GM21515 (cell line): ENCODE results near the gene P2RY11.

Experiments used
- ATAC-seq: cut with Tn5 transposase; IDR thresholded peaks from one replicate; pipeline ENCODE4 v1.9.1; 2021; ENCODE audit not compliant: unreplicated experiment

Gene P2RY11, protein sequence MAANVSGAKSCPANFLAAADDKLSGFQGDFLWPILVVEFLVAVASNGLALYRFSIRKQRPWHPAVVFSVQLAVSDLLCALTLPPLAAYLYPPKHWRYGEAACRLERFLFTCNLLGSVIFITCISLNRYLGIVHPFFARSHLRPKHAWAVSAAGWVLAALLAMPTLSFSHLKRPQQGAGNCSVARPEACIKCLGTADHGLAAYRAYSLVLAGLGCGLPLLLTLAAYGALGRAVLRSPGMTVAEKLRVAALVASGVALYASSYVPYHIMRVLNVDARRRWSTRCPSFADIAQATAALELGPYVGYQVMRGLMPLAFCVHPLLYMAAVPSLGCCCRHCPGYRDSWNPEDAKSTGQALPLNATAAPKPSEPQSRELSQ

DNA sequence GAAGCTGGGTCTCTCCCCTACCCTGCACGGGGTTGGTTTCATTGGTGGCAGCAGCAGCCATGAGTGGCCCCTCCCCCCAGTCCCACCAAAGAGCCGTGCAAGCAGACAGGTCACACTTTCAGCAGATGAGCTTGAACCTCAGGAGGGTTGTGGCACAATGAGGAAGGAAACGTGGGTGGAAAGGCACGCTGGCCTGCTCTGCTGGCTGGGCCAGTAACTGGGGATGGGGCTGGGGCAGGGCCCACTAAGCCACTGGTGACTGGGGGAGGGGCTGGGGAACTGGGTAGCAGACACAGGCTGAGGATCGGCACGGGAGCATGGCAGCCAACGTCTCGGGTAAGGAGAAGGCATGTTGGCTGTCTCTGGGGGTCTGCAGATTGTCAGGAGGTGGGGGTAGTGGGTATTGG, at the start of gene P2RY11:
P2RY11 (plus strand) TSS at position 289 of the 407 bp plus-strand sequence; CDS start at position 318, 29 bp downstream.
- no peak for ATAC-seq

GRCh38 chr19:10061717-10062310, 49.7 kb upstream of the P2RY11 start:
- no peak for ATAC-seq

DNA sequence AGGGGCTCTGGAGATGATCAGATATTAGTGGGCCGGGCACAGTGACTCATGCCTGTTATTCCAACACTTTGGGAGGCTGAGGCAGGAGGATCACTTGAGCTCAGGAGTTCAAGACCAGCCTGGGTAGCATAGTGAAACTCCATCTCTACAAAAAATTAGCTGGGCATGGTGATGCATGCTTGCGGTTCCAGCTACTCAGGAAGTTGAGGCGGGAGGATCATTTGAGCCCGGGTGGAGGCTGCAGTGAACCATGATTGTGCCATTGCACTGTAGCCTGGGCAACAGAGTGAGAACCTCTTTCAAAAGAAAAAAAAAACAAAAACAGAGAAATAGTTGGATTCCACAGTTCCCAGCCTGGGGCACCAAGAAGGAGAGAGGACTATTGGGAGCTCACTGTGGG, 43.3 kb upstream of the P2RY11 start:
- no peak for ATAC-seq

GRCh38 chr19:10069046-10069445, 42.4 kb upstream of the P2RY11 start:
- no peak for ATAC-seq

DNA sequence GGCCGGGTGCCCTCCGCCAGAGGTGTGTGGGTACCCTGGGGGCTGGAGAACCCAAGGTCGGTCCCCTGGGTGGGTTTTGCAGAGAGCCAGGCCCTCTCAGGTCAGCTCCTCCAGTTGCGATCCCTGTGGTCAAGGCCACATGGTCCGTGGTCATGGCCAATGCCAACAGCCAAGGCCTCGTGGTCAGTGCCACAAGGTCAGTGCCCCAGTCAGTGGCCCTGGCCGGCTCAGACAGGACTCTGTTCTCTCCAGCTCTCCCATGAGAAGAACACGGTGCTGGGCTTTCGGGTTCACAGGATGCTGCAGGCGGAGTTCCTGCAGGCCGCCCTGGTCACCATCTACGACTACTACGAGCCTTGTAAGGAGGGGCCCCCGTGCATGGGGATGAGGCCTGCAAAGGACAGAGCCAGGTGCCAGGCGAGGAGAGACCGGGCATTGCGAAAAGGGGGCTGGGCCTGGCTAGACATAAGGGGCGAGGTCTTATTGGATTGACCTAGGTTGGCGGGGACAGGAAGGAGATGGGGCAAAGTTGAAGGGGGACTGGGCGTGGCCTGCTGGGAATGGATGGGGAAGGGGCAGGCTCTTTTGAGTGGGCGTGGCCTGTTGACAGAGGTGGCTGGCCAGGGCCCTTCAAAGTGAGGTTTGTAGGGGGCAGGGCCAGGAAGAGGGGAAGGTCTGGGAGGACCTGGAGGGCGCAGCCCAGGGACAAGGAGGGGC, 40.6 kb upstream of the P2RY11 start:
- ATAC-seq: no peak

DNA sequence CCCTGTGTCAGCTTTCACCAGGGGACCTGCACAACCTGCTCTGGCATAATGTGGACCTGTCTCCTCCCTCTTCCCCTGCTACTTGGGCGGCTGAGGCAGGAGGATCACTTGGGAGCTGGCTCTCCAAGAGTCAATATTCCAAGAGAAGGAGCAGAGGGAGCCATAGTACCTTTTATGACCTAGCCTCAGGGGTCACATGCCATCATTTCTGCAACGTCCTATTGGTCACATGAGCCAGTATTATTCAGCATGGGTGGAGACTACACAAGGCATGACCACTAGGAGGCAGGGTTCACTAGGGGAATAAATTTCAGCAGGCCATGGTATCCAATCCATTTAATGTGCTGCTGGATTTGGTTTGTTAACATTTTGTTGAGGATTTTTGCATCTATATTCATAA, 37.3 kb upstream of the P2RY11 start:
- no peak for ATAC-seq

GRCh38 chr19:10076535-10076934, 35.0 kb upstream of the P2RY11 start:
- ATAC-seq: no peak

DNA sequence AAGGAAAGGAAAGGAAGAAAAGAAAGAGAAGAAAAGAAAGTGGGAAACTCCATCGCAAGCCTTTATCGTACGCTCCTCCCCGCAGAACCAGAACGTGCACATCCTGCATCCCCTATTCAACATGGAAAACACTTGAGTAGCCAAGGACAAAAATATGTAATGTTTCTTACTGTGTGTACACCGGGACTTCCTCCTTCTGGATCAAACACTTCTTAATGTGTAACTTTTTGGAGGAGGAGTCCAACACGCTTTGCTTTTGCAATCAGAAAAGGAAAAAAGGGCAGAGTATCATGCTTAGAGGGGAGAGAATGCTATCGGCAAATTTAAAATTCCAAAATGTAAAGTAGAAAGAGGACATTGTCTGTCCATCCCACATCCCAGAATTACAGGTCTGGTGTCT, 33.2 kb upstream of the P2RY11 start:
- no peak for ATAC-seq

DNA sequence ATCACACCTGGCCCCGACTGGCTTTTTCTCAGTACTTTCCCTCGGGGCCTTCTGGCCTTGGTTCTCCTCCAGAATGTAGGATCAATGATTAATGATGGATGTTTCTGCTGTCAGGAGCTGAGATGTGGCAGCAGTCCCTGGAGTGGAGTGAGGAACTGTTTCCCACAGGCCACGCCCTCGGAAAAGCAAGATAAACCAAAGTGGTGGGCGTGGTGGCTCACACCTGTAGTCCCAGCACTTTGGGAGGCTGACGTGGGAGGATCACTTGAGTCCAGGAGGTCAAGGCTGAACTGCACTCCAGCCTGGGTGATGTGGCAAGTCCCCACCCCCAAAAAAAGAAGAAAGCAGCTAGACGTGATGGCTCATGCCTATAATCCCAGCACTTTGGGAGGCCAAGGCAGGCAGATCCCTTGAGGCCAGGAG, 32.5 kb upstream of the P2RY11 start:
- no peak for ATAC-seq

GRCh38 chr19:10083911-10084310, 27.6 kb upstream of the P2RY11 start:
- no peak for ATAC-seq

- no peak for ATAC-seq
Measured at GRCh38 chr19:10084803-10085202, 26.7 kb upstream of the P2RY11 start.

DNA sequence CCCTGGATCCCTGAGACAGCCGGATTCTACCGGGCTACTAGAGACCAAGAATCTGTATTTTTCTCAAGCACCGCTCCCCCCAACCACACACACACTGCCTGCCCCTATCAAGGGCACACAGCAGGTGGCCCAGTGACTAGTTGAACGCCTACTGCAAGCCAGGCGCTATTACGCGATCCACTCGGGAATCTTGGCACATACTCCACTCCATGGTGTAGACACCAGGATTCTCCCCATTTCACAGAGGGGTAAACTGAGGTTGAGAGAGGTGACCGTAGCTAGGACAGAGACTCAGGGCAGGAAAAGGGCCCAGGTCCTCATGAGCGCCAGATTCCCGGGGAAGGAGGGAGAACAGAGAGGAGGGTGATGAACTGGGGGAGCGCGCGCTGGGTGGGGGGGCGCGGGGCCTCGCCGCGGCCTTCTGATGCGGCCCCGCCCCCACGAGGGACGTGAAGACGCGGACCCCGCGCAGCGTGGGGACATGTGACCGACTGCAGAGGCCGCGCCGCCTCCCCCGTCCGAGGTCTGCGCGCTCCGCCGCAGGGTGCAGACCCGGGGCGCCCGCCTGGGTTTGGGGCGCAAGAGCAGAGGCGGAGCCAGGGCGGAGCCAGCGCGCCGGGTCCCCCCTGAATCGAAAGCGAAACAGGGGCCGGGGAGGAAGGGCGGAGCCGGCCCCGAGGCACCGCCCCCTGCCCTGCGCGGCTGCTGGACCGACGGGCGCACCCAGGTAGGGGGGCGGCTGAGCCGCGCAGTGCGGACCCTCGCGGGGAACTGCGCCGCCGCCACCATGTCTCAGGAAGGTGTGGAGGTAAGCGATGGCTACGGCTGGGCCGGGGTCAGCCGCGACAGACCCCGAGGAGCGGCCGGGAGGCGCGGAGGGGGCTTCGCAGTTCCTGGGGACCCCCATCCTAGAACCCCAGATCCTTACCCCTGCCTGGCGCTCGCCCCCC, 25.6 kb upstream of the P2RY11 start, which contains the start of gene SHFL:
SHFL (plus strand) TSS at position 677 of the 950 bp plus-strand sequence; CDS start at position 788, 111 bp downstream.
- peak; percentile 78 for ATAC-seq

GRCh38 chr19:10086591-10087192, 24.8 kb upstream of the P2RY11 start:
- ATAC-seq: no peak

DNA sequence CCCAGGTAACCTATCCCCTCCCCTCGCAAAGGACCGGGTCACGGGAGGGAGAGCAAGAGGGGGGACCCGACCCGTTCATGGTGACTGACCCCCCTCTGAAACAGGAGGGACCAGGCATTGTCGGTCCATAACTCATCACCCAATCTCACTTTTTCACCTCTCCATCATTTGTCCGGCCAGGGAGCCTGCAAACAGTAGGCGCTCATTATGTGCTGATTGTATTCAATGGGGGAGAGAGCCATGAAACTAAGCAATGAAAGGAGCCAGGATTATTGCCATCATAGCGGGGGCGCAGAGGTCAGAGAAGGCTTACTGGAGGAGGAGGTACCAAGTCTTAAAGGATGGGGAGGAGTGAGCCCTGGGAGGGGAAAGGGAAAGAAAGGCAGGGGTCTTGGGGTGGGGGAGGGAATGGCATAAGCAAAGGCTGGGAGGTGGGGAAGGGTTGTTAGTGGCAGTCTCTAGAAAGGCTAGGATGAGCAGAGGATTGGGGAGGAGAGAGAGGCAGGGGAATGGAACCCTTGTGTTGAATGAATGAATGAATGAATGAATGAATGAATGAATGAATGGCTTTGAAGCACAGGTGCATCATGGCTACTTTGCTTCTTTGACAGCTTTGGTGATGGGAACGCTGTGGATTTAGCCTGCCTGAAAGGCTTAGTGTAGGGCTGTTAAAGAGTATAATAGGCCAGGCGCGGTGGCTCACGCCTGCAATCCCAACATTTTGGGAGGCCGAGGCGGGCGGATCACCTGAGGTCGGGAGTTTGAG, 24.0 kb upstream of the P2RY11 start:
- no peak for ATAC-seq

- ATAC-seq: no peak
Measured at GRCh38 chr19:10088949-10089554, 22.4 kb upstream of the P2RY11 start.

- no peak for ATAC-seq
Measured at GRCh38 chr19:10089801-10090375, 21.6 kb upstream of the P2RY11 start.

GRCh38 chr19:10091370-10091687, 20.2 kb upstream of the P2RY11 start:
- no peak for ATAC-seq

GRCh38 chr19:10091895-10092641, 19.4 kb upstream of the P2RY11 start:
- no peak for ATAC-seq
